K562 (cell line): ENCODE measurements around the gene CEP131. TPM values are rescaled to one million over a fixed set of nuclear protein-coding genes. Genes with fewer than 3 reads are reported as not detected.
A peak's percentile ranks its signal among the peaks of the same experiment; 100 is the strongest.

ENCODE experiments used
- ATAC-seq: fragments of 200-7000 bp; cut with Tn5 transposase; 3 replicates; pipeline ENCODE4 v1.9.1; 2020; ENCODE audit warnings: moderate library complexity
- BruUV-seq: library from RNA; stranded (reverse); fragments of 400-500 nt; replicated peaks from 2 replicates; lab custom pipeline; 2021; lab: Mats Ljungman, UMichigan
- CTCF ChIA-PET: fragments of 300-600 bp; formaldehyde crosslinking; extraction: SDS; loops from one replicate; lab custom pipeline; 2021; ENCODE audit warnings: low intra/inter-chr PET ratio; lab: Yijun Ruan, JAX
- POLR2A ChIA-PET: fragments of 300-600, 350-650 bp; sonication (Branson Sonifier 250); formaldehyde crosslinking; extraction: SDS; loops from one replicate; lab custom pipeline; 2021; ENCODE audit warnings: antibody characterized with exemption, inconsistent platforms; lab: Yijun Ruan, JAX
- DNase-seq, 4 experiments: peaks; one replicate each; pipeline versions ENCODE4 v3.0.0 to v3.0.0-alpha.2; 2011 to 2018; ENCODE audit warnings: low spot score in 3 of 4, mixed read lengths in 3 of 4; ENCODE audit errors: extremely low read depth in 1 of 4
- FAIRE-seq: peaks from 2 replicates; lab custom pipeline; 2011; peaks lifted over from hg19 to GRCh38; lab: Jason Lieb, UNC
- H2AFZ ChIP-seq: 2 replicates; pipeline ENCODE4 v1.6.0; 2011; ENCODE audit warnings: low read depth, low read length, control low read depth, inconsistent platforms
- H3K27ac ChIP-seq: fragments of 200-600 bp; 3 replicates; pipeline ENCODE4 v1.8.0; 2011; ENCODE audit warnings: low read depth, mild to moderate bottlenecking, control low read depth, inconsistent platforms, low read length, moderate library complexity, mixed read lengths; ENCODE audit errors: extremely low read depth
- H3K27me3 ChIP-seq, 2 experiments: fragments of 300-600 bp in 1 of 2; 2 replicates in 1 of 2; 3 replicates in 1 of 2; pipeline versions ENCODE4 v1.6.0 to v1.8.0; 2011; ENCODE audit warnings: inconsistent platforms in 2 of 2, low read length in 2 of 2, mild to moderate bottlenecking in 1 of 2, mixed read lengths in 1 of 2, moderate library complexity in 1 of 2; ENCODE audit not compliant: control insufficient read depth in 2 of 2, insufficient read depth in 2 of 2
- H3K36me3 ChIP-seq: fragments of 300-600 bp; 3 replicates; pipeline ENCODE4 v1.8.0; 2011; ENCODE audit warnings: mild to moderate bottlenecking, low read length, inconsistent platforms; ENCODE audit not compliant: control insufficient read depth, insufficient read depth
- H3K4me1 ChIP-seq, 2 experiments: fragments of 200-600 bp in 1 of 2; replicated peaks in 1 of 2; 2 replicates in 1 of 2; 3 replicates in 1 of 2; pipeline versions ENCODE4 v1.5.1 to v1.8.0; 2011; ENCODE audit warnings: inconsistent platforms in 2 of 2, low read length in 2 of 2, mild to moderate bottlenecking in 1 of 2, mixed read lengths in 1 of 2, moderate library complexity in 1 of 2; ENCODE audit not compliant: control insufficient read depth in 2 of 2, insufficient read depth in 2 of 2
- H3K4me2 ChIP-seq: 2 replicates; pipeline ENCODE4 v1.6.1; 2011; ENCODE audit warnings: low read length, control low read depth, inconsistent platforms, mixed read lengths; ENCODE audit not compliant: insufficient read depth
- H3K4me3 ChIP-seq: fragments of 200-600 bp; sonication (generic), shearing (Covaris generic); 2 replicates; pipeline ENCODE4 v1.5.1; 2016; ENCODE audit warnings: control low read depth, inconsistent platforms
- H3K79me2 ChIP-seq: fragments of 200-600 bp; 3 replicates; pipeline ENCODE4 v1.8.0; 2011; ENCODE audit warnings: low read length, inconsistent platforms; ENCODE audit not compliant: control insufficient read depth, insufficient read depth
- H3K9ac ChIP-seq, 2 experiments: 2 replicates each; pipeline versions ENCODE4 v1.6.0 to v1.6.1; 2011; ENCODE audit warnings: low read depth in 2 of 2, low read length in 2 of 2, control low read depth in 1 of 2, inconsistent platforms in 1 of 2, mild to moderate bottlenecking in 1 of 2, mixed read lengths in 1 of 2; ENCODE audit not compliant: insufficient read depth in 1 of 2
- H3K9me1 ChIP-seq: one replicate; pipeline ENCODE4 v1.6.0; 2011; ENCODE audit warnings: inconsistent platforms, mild to moderate bottlenecking, low read length, moderate library complexity; ENCODE audit not compliant: control insufficient read depth, insufficient read depth
- H3K9me3 ChIP-seq: replicated peaks from 2 replicates; pipeline ENCODE4 v1.5.1; 2011; ENCODE audit warnings: low read depth, low read length, inconsistent platforms; ENCODE audit not compliant: control insufficient read depth, insufficient read depth
- H4K20me1 ChIP-seq: replicated peaks from 2 replicates; pipeline ENCODE4 v1.6.1; 2011; ENCODE audit warnings: low read length, inconsistent platforms, mixed read lengths; ENCODE audit not compliant: control insufficient read depth, insufficient read depth
- CBX5 ChIP-seq: IDR thresholded peaks from 2 replicates; pipeline ENCODE4 v1.6.1; 2014; ENCODE audit warnings: low read depth, borderline replicate concordance
- DEAF1 ChIP-seq: fragments of 450-650 bp; formaldehyde crosslinking; IDR thresholded peaks from 2 replicates; pipeline ENCODE4 v1.4.0; 2020; ENCODE audit warnings: mild to moderate bottlenecking, moderate library complexity
- HES1 ChIP-seq: fragments of 450-650 bp; IDR thresholded peaks from 2 replicates; pipeline ENCODE4 v1.6.1; 2016; ENCODE audit warnings: low read depth, mild to moderate bottlenecking, moderate library complexity
- PHF8 ChIP-seq: fragments of 200-600 bp; sonication (generic); IDR thresholded peaks from 2 replicates; pipeline ENCODE4 v1.6.1; 2012; ENCODE audit warnings: mixed run types, mild to moderate bottlenecking, inconsistent platforms, low read length, moderate library complexity, borderline replicate concordance
- POLR2A ChIP-seq: fragments of 450-650 bp; conservative IDR thresholded peaks from 2 replicates; pipeline ENCODE4 v1.6.1; 2016
- POLR2G ChIP-seq: fragments of 200-400 bp; formaldehyde crosslinking; IDR thresholded peaks from 2 replicates; pipeline ENCODE4 v1.6.1; 2017; ENCODE audit warnings: low read depth, mild to moderate bottlenecking, antibody characterized with exemption, low read length, moderate library complexity
- RCOR1 ChIP-seq, 2 experiments: IDR thresholded peaks; 2 replicates each; pipeline ENCODE4 v1.6.1; 2012; ENCODE audit warnings: low read depth in 2 of 2, low read length in 2 of 2, borderline replicate concordance in 1 of 2, improper control_type of control experiment in 1 of 2
- SMARCA5 ChIP-seq: fragments of 450-650 bp; IDR thresholded peaks from 2 replicates; pipeline ENCODE4 v1.6.1; 2016
- ZNF12 ChIP-seq: sonication (generic); formaldehyde crosslinking; IDR thresholded peaks from 2 replicates; pipeline ENCODE4 v1.4.0; 2020; ENCODE audit warnings: mild to moderate bottlenecking, missing genetic modification reagents
- WGBS: fragments of 100-300 bp; shearing (Covaris generic); methylation state at CpG from one replicate; pipeline ENCODE4 v1.1.6; 2016; ENCODE audit warnings: low coverage, mixed read lengths; ENCODE audit not compliant: insufficient coverage; ENCODE audit errors: missing lambda C conversion rate; 5-methylcytosine and 5-hydroxymethylcytosine counted together
- in situ Hi-C: fragments of 300-500 bp; cut with MboI; formaldehyde crosslinking; loops from 4 replicates; pipeline ENCODE4 v1.15.0; 2018; ENCODE audit warnings: inconsistent platforms, mixed read lengths
- intact Hi-C: fragments of 100-400 bp; cut with micrococcal nuclease; formaldehyde crosslinking; loops from 2 replicates; pipeline ENCODE4 v1.14.2; 2022
- polyA plus RNA-seq, 8 experiments: library from polyadenylated mRNA; depleted of rRNA in 4 of 8; stranded (reverse) in 5 of 8; unstranded in 3 of 8; fragments of >200 nt; fragmentation: Nextera tagmentation in 2 of 8; fragmentation: Illumina TruSeq in 1 of 8; extraction: Ambion mirVana in 2 of 8; extraction: Trizol in 1 of 8; gene quantifications; 2 replicates each; pipeline versions ENCODE4 v1.2.1 to v1.2.3, GENCODE V29; 2011 to 2014; ENCODE audit warnings: inconsistent platforms in 1 of 8, missing spikeins in 1 of 8
- total RNA-seq, 7 experiments: library from RNA; depleted of rRNA in 6 of 7; stranded (reverse); fragments of >200 nt in 6 of 7; fragmentation: Illumina TruSeq in 2 of 7; extraction: Trizol in 2 of 7; gene quantifications; 2 replicates each; pipeline versions ENCODE4 v1.2.1 to v1.2.3, GENCODE V29; 2011 to 2021; ENCODE audit warnings: low replicate concordance in 1 of 7

The CEP131 gene
- total and polyA plus RNA-seq, 9 of the 15 experiments (the other 6 are each of a cell fraction or from before 2014, with no cell fraction given) = 0.24 to 21.2 (median 2.3) TPM

- intact Hi-C loops (no loop called here), in situ Hi-C loops (no loop called here)
- CTCF ChIA-PET = no interaction called here
- WGBS = 12% methylated on average over 11 of the region's 11 CpGs
- no peaks in the 10 kb centered on the region for H3K36me3 ChIP-seq
- H3K9me3 ChIP-seq = no peaks in the 10 kb centered on the region
- TF ChIP-seq ZNF12 (peak; percentile 97), POLR2G (peak; percentile 35; the same call in 1 of the 2 replicates), SMARCA5 (no peak)
- no peak overlapping the region for H3K9ac ChIP-seq
- H2AFZ ChIP-seq = no peak overlapping the region
- H3K4me1 ChIP-seq = peaks cover 0 to 64% of the 10 kb centered on the region in 2 experiments; a peak in 2 of 5 replicates
- H3K4me3 ChIP-seq = no peak overlapping the region
- H3K4me2 ChIP-seq = no peak overlapping the region
- DNase-seq (no peak), FAIRE-seq (no peak), ATAC-seq (no peak)
- POLR2A ChIA-PET = no interaction called here
- H3K27me3 ChIP-seq = peaks cover 16 to 46% of the 10 kb centered on the region in 2 experiments; a peak in 4 of 5 replicates
- H4K20me1 ChIP-seq = no peaks in the 10 kb centered on the region; the same call in 1 of the 2 replicates
- no peak overlapping the region for H3K27ac ChIP-seq
- no peaks in the 10 kb centered on the region for H3K9me1 ChIP-seq
- BruUV-seq = no TSS peak
- no peaks in the 10 kb centered on the region for H3K79me2 ChIP-seq
Observed at GRCh38 chr17:81183807-81184206, 39.0 kb downstream of the CEP131 start.

GRCh38 chr17:81183316-81183715, 39.4 kb downstream of the CEP131 start:
- Histone ChIP-seq H3K9ac (no peak overlapping the region; a peak in 1 of 4 replicates), H3K4me3 (no peak overlapping the region), H3K9me3 (no peaks in the 10 kb centered on the region), H3K79me2 (no peaks in the 10 kb centered on the region), H4K20me1 (no peaks in the 10 kb centered on the region; the same call in 1 of the 2 replicates)
- WGBS = 28% methylated on average over 10 of the region's 10 CpGs
- CTCF ChIA-PET = no interaction called here
- intact Hi-C loops = no loop called here
- ATAC-seq (no peak), DNase-seq (no peak)
- in situ Hi-C loops = no loop called here
- TF ChIP-seq CBX5 (no peak), HES1 (no peak), POLR2A (no peak), DEAF1 (CRISPR knock-in tag) (no peak), POLR2G (peak; percentile 26; the same call in 1 of the 2 replicates), RCOR1 (IDR thresholded peaks at IDR 0.05; ENCODE audit: borderline replicate concordance in 1 of 2, low read depth in 2 of 2, low read length in 2 of 2) (no peak), PHF8 (no peak)
- TF ChIP-seq, all 486 proteins: peak for 1
- no peaks in the 10 kb centered on the region for H3K9me1 ChIP-seq
- POLR2A ChIA-PET = no interaction called here
- no peak overlapping the region for H2AFZ ChIP-seq
- H3K27me3 ChIP-seq = peaks cover 16 to 51% of the 10 kb centered on the region in 2 experiments; a peak in 4 of 5 replicates
- H3K36me3 ChIP-seq = no peaks in the 10 kb centered on the region
- no TSS peak for BruUV-seq
- no peak for FAIRE-seq
- no peak overlapping the region for H3K27ac ChIP-seq
- no peak overlapping the region for H3K4me2 ChIP-seq
- peaks cover 0 to 64% of the 10 kb centered on the region in 2 experiments; a peak in 2 of 5 replicates for H3K4me1 ChIP-seq
